WTC11 (cell line): Measurements from ENCODE around the gene VWA8. TPM values are rescaled to one million over a fixed set of nuclear protein-coding genes. Genes with fewer than 3 reads are reported as not detected.

Experiments
- ATAC-seq: fragments of 200-7000 bp; cut with Tn5 transposase; 2 replicates; pipeline ENCODE4 v1.10.0; 2021; ENCODE audit warnings: mild to moderate bottlenecking, moderate library complexity
- CTCF ChIA-PET: fragments of 300-600 bp; sonication (Branson Sonifier 250); formaldehyde crosslinking; loops from one replicate; lab custom pipeline; 2021; ENCODE audit warnings: antibody characterized with exemption; lab: Charles Lee
- POLR2A ChIA-PET: fragments of 350-600 bp; sonication (Branson Sonifier 250); formaldehyde crosslinking; loops from one replicate; lab custom pipeline; 2021; ENCODE audit warnings: antibody characterized with exemption; lab: Charles Lee
- DNase-seq: peaks from one replicate; pipeline ENCODE4 v3.0.0; 2021; ENCODE audit warnings: low spot score
- H3K27ac Mint-ChIP-seq: 2 replicates; pipeline ENCODE4 v1.8.0; 2021; ENCODE audit warnings: mixed read lengths
- H3K27me3 Mint-ChIP-seq: 2 replicates; pipeline ENCODE4 v1.8.0; 2021; ENCODE audit warnings: low read depth, mild to moderate bottlenecking, moderate library complexity, mixed read lengths
- H3K36me3 Mint-ChIP-seq: 2 replicates; pipeline ENCODE4 v1.8.0; 2021; ENCODE audit warnings: mixed read lengths
- H3K4me1 Mint-ChIP-seq: 2 replicates; pipeline ENCODE4 v1.8.0; 2022; ENCODE audit warnings: mixed read lengths
- H3K4me3 Mint-ChIP-seq: 2 replicates; pipeline ENCODE4 v1.8.0; 2021; ENCODE audit warnings: mild to moderate bottlenecking, moderate library complexity, mixed read lengths
- H3K9me3 Mint-ChIP-seq: 2 replicates; pipeline ENCODE4 v1.8.0; 2021; ENCODE audit warnings: mixed read lengths
- CREB1 ChIP-seq: sonication (generic); formaldehyde crosslinking; IDR thresholded peaks from 2 replicates; pipeline ENCODE4 v1.8.0; 2023; ENCODE audit warnings: mild to moderate bottlenecking, missing genetic modification reagents
- CREM ChIP-seq: sonication (generic); formaldehyde crosslinking; IDR thresholded peaks from 2 replicates; pipeline ENCODE4 v1.8.1; 2022; ENCODE audit warnings: mild to moderate bottlenecking, missing genetic modification reagents, moderate library complexity
- ELF4 ChIP-seq: sonication (generic); formaldehyde crosslinking; IDR thresholded peaks from 2 replicates; pipeline ENCODE4 v1.8.1; 2022; ENCODE audit warnings: low read depth, mild to moderate bottlenecking, moderate library complexity, missing genetic modification reagents
- FOXJ3 ChIP-seq: sonication (generic); formaldehyde crosslinking; IDR thresholded peaks from 2 replicates; pipeline ENCODE4 v1.9.0; 2021; ENCODE audit warnings: missing genetic modification reagents, mild to moderate bottlenecking, borderline replicate concordance
- NFYB ChIP-seq: sonication (generic); formaldehyde crosslinking; conservative IDR thresholded peaks from 2 replicates; pipeline ENCODE4 v1.8.0; 2022; ENCODE audit warnings: low read depth, missing genetic modification reagents
- NR3C1 ChIP-seq: sonication (generic); formaldehyde crosslinking; conservative IDR thresholded peaks from 2 replicates; pipeline ENCODE4 v1.8.1; 2023; ENCODE audit warnings: low read depth, mild to moderate bottlenecking, missing genetic modification reagents
- SMAD3 ChIP-seq: sonication (generic); formaldehyde crosslinking; IDR thresholded peaks from 2 replicates; pipeline ENCODE4 v1.8.0; 2022; ENCODE audit warnings: missing genetic modification reagents, mild to moderate bottlenecking, borderline replicate concordance
- TP53 ChIP-seq: sonication (generic); formaldehyde crosslinking; IDR thresholded peaks from 2 replicates; pipeline ENCODE4 v1.8.1; 2023; ENCODE audit warnings: mild to moderate bottlenecking, missing genetic modification reagents
- ZNF671 ChIP-seq: fragments of 250-450 bp; sonication (Bioruptor Pico); IDR thresholded peaks from 2 replicates; pipeline ENCODE4 v1.8.0; 2021; ENCODE audit warnings: mild to moderate bottlenecking
- total RNA-seq: library from RNA; stranded (reverse); gene quantifications from 3 replicates; pipeline ENCODE4 v1.2.3, GENCODE V29; 2021
- TF ChIP-seq, protein P1 (sequence below): sonication (generic); formaldehyde crosslinking; IDR thresholded peaks from 2 replicates; pipeline ENCODE4 v1.8.1; 2023; ENCODE audit warnings: mild to moderate bottlenecking, moderate library complexity, missing genetic modification reagents
- TF ChIP-seq, protein P2 (sequence below): sonication (generic); formaldehyde crosslinking; conservative IDR thresholded peaks from 2 replicates; pipeline ENCODE4 v1.8.1; 2023; ENCODE audit warnings: mild to moderate bottlenecking, low read depth, missing genetic modification reagents, moderate library complexity
- TF ChIP-seq, protein P3 (sequence below): sonication (generic); formaldehyde crosslinking; IDR thresholded peaks from 2 replicates; pipeline ENCODE4 v1.8.0; 2022; ENCODE audit warnings: mild to moderate bottlenecking, missing genetic modification reagents
- TF ChIP-seq, protein P4 (sequence below): sonication (generic); formaldehyde crosslinking; IDR thresholded peaks from 2 replicates; pipeline ENCODE4 v1.8.1; 2023; ENCODE audit warnings: mild to moderate bottlenecking, missing genetic modification reagents
- TF ChIP-seq, protein P5 (sequence below): fragments of 250-450 bp; sonication (Bioruptor Pico); IDR thresholded peaks from 2 replicates; pipeline ENCODE4 v1.9.0; 2021; ENCODE audit warnings: mild to moderate bottlenecking

The VWA8 gene
- total RNA-seq, 1 experiment from 2014 or later, result 19.9 TPM

DNA sequence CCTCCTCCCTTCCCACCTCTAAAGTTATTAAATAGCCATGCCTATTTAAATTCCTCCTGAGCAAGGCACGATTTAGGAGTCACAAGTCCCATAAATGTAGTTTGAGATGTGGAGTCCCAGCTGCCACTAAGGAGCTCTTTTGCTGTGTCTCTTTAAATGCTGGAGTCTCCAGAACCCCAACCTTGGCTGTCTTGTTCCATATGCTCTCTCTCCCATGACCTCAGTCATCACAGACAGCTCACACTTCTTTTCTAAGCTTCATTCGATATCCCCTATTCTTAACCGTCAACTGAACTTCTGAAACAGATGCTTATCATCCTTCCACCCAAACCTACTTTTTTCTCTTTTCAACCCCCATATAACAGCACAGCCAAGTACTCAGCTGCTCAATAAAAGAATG is 197.1 kb downstream of the VWA8 start:
- ChIA-PET CTCF (no interaction called here), POLR2A (no interaction called here)
- H3K27ac Mint-ChIP-seq, result no peak overlapping the region
- no peaks in the 10 kb centered on the region for H3K9me3 Mint-ChIP-seq
- DNase-seq, result no peak
- H3K27me3 Mint-ChIP-seq, result no peaks in the 10 kb centered on the region
- ATAC-seq, result no peak
- H3K4me1 Mint-ChIP-seq, result peaks cover 7% of the 10 kb centered on the region; the same call in 1 of the 2 replicates
- H3K4me3 Mint-ChIP-seq, result no peak overlapping the region
- no peaks in the 10 kb centered on the region for H3K36me3 Mint-ChIP-seq
- TF ChIP-seq, protein P1, sequence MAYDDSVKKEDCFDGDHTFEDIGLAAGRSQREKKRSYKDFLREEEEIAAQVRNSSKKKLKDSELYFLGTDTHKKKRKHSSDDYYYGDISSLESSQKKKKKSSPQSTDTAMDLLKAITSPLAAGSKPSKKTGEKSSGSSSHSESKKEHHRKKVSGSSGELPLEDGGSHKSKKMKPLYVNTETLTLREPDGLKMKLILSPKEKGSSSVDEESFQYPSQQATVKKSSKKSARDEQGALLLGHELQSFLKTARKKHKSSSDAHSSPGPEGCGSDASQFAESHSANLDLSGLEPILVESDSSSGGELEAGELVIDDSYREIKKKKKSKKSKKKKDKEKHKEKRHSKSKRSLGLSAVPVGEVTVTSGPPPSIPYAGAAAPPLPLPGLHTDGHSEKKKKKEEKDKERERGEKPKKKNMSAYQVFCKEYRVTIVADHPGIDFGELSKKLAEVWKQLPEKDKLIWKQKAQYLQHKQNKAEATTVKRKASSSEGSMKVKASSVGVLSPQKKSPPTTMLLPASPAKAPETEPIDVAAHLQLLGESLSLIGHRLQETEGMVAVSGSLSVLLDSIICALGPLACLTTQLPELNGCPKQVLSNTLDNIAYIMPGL (CRISPR knock-in tag), result no peak
- TF ChIP-seq CREB1 (CRISPR knock-in tag) (no peak), CREM (CRISPR knock-in tag) (no peak), ZNF671 (no peak), TP53 (CRISPR knock-in tag) (no peak), FOXJ3 (no peak)
- TF ChIP-seq, protein P2, sequence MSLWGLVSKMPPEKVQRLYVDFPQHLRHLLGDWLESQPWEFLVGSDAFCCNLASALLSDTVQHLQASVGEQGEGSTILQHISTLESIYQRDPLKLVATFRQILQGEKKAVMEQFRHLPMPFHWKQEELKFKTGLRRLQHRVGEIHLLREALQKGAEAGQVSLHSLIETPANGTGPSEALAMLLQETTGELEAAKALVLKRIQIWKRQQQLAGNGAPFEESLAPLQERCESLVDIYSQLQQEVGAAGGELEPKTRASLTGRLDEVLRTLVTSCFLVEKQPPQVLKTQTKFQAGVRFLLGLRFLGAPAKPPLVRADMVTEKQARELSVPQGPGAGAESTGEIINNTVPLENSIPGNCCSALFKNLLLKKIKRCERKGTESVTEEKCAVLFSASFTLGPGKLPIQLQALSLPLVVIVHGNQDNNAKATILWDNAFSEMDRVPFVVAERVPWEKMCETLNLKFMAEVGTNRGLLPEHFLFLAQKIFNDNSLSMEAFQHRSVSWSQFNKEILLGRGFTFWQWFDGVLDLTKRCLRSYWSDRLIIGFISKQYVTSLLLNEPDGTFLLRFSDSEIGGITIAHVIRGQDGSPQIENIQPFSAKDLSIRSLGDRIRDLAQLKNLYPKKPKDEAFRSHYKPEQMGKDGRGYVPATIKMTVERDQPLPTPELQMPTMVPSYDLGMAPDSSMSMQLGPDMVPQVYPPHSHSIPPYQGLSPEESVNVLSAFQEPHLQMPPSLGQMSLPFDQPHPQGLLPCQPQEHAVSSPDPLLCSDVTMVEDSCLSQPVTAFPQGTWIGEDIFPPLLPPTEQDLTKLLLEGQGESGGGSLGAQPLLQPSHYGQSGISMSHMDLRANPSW (CRISPR knock-in tag), result no peak

DNA sequence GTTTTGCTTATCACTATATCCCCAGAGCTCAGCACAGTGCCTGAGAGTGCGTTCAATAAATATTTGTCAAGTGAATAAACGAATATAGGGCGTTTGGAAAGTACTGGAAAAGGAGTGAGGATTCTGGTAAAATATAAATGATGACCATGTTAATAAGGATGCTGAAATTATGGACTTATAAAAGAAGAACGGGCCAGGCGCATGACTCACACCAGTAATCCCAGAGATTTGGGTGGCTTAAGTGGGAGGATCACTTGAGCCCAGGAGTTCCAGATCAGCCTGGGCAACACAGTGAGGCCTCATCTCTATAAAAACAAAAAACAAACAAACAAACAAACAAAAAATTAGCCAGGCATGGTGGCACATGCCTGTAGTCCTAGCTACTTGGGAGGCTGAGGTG is 198.1 kb downstream of the VWA8 start:
- ChIA-PET POLR2A (no interaction called here), CTCF (no interaction called here)
- H3K4me1 Mint-ChIP-seq, result peaks cover 7% of the 10 kb centered on the region; the same call in 1 of the 2 replicates
- H3K36me3 Mint-ChIP-seq, result no peaks in the 10 kb centered on the region
- H3K9me3 Mint-ChIP-seq, result no peaks in the 10 kb centered on the region
- TF ChIP-seq NFYB (CRISPR knock-in tag), result no peak
- TF ChIP-seq, protein P3, sequence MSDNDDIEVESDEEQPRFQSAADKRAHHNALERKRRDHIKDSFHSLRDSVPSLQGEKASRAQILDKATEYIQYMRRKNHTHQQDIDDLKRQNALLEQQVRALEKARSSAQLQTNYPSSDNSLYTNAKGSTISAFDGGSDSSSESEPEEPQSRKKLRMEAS (CRISPR knock-in tag), result no peak
- TF ChIP-seq, protein P4, sequence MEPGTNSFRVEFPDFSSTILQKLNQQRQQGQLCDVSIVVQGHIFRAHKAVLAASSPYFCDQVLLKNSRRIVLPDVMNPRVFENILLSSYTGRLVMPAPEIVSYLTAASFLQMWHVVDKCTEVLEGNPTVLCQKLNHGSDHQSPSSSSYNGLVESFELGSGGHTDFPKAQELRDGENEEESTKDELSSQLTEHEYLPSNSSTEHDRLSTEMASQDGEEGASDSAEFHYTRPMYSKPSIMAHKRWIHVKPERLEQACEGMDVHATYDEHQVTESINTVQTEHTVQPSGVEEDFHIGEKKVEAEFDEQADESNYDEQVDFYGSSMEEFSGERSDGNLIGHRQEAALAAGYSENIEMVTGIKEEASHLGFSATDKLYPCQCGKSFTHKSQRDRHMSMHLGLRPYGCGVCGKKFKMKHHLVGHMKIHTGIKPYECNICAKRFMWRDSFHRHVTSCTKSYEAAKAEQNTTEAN (CRISPR knock-in tag), result no peak
- no peaks in the 10 kb centered on the region for H3K27me3 Mint-ChIP-seq
- ATAC-seq (no peak), DNase-seq (no peak)
- H3K4me3 Mint-ChIP-seq, result no peak overlapping the region
- no peak overlapping the region for H3K27ac Mint-ChIP-seq

DNA sequence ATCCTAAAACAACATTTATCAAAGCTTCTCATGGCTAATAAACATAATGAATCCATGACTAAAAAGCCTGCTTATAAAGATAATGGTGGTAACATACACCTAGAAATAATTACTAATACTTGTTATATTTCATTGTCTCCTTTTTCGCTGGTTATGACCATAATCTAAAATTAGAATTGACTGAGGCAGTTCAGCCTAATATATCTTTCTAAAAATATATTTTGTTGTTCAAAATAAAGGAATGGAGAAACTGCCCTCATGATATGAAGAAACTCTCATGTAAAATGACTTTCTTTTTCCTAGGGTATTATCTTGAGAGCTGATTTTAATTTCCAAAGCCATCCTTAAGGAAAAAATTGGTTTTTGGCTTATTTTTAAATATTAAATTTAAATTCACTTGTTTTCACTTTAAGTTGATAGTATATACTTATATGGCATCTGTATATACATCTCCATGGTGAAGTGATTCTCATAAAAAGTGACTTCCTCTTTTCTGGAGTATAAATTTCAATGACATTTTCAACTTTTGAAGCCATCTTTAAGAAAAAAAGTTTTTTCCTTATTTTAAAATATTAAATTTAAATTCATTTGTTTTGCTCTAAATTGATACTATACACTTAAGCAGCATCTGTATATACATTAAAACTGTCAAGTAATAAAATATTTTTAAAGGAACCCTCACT is 204.6 kb downstream of the VWA8 start:
- TF ChIP-seq SMAD3 (CRISPR knock-in tag) (no peak), NR3C1 (CRISPR knock-in tag) (no peak), ELF4 (CRISPR knock-in tag) (no peak)
- TF ChIP-seq, protein P5, sequence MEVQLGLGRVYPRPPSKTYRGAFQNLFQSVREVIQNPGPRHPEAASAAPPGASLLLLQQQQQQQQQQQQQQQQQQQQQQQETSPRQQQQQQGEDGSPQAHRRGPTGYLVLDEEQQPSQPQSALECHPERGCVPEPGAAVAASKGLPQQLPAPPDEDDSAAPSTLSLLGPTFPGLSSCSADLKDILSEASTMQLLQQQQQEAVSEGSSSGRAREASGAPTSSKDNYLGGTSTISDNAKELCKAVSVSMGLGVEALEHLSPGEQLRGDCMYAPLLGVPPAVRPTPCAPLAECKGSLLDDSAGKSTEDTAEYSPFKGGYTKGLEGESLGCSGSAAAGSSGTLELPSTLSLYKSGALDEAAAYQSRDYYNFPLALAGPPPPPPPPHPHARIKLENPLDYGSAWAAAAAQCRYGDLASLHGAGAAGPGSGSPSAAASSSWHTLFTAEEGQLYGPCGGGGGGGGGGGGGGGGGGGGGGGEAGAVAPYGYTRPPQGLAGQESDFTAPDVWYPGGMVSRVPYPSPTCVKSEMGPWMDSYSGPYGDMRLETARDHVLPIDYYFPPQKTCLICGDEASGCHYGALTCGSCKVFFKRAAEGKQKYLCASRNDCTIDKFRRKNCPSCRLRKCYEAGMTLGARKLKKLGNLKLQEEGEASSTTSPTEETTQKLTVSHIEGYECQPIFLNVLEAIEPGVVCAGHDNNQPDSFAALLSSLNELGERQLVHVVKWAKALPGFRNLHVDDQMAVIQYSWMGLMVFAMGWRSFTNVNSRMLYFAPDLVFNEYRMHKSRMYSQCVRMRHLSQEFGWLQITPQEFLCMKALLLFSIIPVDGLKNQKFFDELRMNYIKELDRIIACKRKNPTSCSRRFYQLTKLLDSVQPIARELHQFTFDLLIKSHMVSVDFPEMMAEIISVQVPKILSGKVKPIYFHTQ, result no peak
- Mint-ChIP-seq H3K27me3 (no peaks in the 10 kb centered on the region), H3K36me3 (peaks cover 10% of the 10 kb centered on the region), H3K4me1 (no peaks in the 10 kb centered on the region), H3K4me3 (no peak overlapping the region), H3K27ac (no peak overlapping the region), H3K9me3 (peaks cover 10% of the 10 kb centered on the region; the same call in 1 of the 2 replicates)
- CTCF ChIA-PET, result no interaction called here
- ATAC-seq, result no peak
- no peak for DNase-seq
- POLR2A ChIA-PET, result no interaction called here
